Muscle of back (tissue), 13 donors: Measurements from ENCODE around the gene MCF2L2. TPM values are rescaled to one million over a fixed set of nuclear protein-coding genes. Genes with fewer than 3 reads are reported as not detected.
"Not testable (repeated sequence)": the region's sequence is repeated elsewhere in the genome, so short reads cannot be mapped to it uniquely, and the experiment has no call there.

Experiments used
- DNase-seq, 3 donors: peaks; one replicate each; pipeline versions ENCODE4 v3.0.0 to v3.0.0-alpha.2; 2013
- long read RNA-seq, 9 donors: transcript quantifications; one replicate each; lab custom pipeline, GENCODE V29; 2026
- polyA plus RNA-seq, 10 donors: library from polyadenylated mRNA; unstranded; fragments of 120-200 nt; gene quantifications; one replicate each; pipeline ENCODE4 v1.2.1, GENCODE V29; 2013; ENCODE audit not compliant: insufficient read length in 10 of 10

The MCF2L2 gene, protein sequence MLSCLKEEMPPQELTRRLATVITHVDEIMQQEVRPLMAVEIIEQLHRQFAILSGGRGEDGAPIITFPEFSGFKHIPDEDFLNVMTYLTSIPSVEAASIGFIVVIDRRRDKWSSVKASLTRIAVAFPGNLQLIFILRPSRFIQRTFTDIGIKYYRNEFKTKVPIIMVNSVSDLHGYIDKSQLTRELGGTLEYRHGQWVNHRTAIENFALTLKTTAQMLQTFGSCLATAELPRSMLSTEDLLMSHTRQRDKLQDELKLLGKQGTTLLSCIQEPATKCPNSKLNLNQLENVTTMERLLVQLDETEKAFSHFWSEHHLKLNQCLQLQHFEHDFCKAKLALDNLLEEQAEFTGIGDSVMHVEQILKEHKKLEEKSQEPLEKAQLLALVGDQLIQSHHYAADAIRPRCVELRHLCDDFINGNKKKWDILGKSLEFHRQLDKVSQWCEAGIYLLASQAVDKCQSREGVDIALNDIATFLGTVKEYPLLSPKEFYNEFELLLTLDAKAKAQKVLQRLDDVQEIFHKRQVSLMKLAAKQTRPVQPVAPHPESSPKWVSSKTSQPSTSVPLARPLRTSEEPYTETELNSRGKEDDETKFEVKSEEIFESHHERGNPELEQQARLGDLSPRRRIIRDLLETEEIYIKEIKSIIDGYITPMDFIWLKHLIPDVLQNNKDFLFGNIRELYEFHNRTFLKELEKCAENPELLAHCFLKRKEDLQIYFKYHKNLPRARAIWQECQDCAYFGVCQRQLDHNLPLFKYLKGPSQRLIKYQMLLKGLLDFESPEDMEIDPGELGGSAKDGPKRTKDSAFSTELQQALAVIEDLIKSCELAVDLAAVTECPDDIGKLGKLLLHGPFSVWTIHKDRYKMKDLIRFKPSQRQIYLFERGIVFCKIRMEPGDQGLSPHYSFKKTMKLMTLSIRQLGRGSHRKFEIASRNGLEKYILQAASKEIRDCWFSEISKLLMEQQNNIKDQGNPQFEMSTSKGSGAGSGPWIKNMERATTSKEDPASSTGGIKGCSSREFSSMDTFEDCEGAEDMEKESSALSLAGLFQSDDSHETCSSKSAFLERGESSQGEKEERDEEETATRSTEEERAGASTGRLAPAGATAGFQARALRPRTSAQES
- under 1 TPM; 0.16 to 0.65 (median 0.39) TPM for polyA plus RNA-seq
- long read RNA-seq, donor 1 = 0 reads
- long read RNA-seq, donor 2 = 0 reads
- long read RNA-seq, donor 3 = 0 reads
- long read RNA-seq, donor 4 = 0 reads
- long read RNA-seq, donor 5, partial matches to known transcripts = 18 of 18 reads
- long read RNA-seq, donor 5, other reads (novel, unspliced or antisense) = 0 of 18 reads
- long read RNA-seq, donor 6, partial matches to known transcripts = 29 of 29 reads
- long read RNA-seq, donor 6, other reads (novel, unspliced or antisense) = 0 of 29 reads
- long read RNA-seq, donor 7 = 0 reads
- long read RNA-seq, donor 8 = 0 reads
- long read RNA-seq, donor 9 = 0 reads

- DNase-seq = peak in 2 of 3 donors; percentile 28 to 65
Measured at GRCh38 chr3:183428447-183429211, at the start of gene MCF2L2. Gene MCF2L2 (minus strand): TSS chr3:183428619. CDS start chr3:183427977, 642 bp downstream.

GRCh38 chr3:183477801-183478456 lies 49.5 kb upstream of the MCF2L2 start:
- no peak for DNase-seq

- DNase-seq = not testable (repeated sequence)
Measured at GRCh38 chr3:183475764-183476162, 47.3 kb upstream of the MCF2L2 start.

DNA sequence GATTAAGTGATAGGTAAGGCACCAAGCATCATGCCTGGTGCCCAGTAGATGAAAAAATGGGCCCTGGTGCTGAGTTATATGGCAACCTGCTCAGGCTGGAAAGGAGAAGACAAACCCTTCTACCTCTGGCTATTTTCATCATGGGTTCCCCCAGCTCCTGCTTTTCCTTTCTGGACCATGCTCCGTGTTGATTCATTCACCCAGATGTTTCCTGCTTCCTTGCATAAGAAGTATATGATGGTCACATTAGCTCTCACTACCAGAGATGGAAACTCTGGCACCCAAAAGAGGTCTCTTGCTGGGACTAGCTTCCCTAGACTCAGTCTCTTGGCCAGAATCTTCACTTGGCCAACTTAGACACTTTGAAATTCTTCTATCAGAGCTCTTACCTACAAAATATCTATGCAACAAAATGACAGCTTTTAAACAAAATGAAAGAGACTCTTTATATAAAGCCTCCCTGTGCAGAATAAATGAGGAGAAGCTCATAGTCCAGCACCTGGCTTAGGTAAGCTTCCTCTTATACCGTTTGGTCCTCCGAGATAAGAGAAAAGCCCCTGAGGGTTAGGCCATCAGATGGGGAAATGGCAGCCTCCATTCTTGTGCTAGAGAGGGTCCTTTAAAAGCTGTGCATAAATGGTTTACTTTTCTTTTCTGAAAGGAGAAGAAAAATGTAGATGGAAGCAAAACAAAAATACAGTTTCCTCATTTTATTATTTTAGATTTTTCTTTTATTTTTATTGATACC lies 46.8 kb upstream of the MCF2L2 start:
- no peak for DNase-seq

GRCh38 chr3:183473969-183474368 lies 45.5 kb upstream of the MCF2L2 start:
- no peak for DNase-seq

DNA sequence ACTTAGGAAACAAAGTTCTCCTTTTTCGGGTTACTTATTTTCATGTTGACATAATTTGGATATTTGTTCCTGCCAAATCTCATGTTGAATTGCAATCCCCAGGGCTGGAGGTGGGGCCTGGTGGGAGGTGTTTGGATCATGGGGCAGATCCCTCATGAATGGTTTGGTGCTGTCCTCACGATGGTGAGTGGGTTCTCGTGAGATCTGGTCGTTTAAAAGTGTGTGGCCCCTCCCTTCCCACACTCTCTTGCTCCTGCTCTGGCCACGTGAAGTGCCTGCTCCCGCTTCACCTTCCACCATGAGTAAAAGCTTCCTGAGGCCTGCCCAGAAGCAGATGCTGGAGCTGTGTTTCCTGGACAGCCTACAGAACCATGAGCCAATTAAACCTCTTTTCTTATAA lies 43.7 kb upstream of the MCF2L2 start:
- no peak for DNase-seq

GRCh38 chr3:183468424-183468823 lies 40.0 kb upstream of the MCF2L2 start:
- no peak for DNase-seq

- no peak for DNase-seq
Measured at GRCh38 chr3:183466575-183466974, 38.2 kb upstream of the MCF2L2 start.

GRCh38 chr3:183465710-183466109 lies 37.3 kb upstream of the MCF2L2 start:
- not testable (repeated sequence) for DNase-seq

DNA sequence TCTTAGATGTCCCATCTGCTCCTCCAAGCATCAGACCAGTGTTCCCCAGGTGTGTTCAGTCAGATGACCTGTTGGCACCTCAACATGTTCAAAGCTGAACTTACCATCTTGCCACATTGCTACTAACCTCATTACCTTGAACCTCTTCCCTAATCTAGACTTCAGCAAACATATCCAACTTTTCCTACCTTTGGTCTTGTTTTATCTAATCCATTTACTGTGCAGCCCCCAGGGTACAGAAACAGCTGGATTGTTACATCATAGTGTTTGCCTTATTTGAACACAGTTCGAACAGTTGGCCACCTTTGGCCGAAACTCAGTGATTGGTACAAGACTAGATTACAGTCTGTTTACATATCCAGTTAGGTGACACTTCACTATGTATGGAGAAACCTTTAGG lies 36.1 kb upstream of the MCF2L2 start:
- DNase-seq = no peak

GRCh38 chr3:183460081-183461055 lies 31.9 kb upstream of the MCF2L2 start:
- no peak for DNase-seq

DNA sequence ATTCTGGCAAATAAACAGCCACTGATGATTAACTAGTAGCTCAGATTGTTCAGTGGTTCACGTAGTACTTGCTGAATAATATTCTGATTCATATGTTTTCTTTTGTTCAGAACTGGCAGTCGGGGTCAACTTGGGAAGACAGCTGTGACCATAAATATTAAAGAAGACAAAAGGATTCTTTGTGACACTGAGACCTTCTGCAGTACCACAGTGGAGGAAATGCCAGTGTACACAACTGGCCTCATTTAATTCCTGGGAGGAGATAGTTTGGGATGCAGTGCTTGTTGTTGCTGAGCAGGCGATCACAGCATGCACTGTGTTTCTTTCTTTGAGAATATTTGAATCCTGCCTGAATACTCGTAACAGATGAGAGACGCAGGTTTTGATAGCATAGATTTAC lies 26.7 kb upstream of the MCF2L2 start:
- DNase-seq = peak in 1 of 3 donors; percentile 27

DNA sequence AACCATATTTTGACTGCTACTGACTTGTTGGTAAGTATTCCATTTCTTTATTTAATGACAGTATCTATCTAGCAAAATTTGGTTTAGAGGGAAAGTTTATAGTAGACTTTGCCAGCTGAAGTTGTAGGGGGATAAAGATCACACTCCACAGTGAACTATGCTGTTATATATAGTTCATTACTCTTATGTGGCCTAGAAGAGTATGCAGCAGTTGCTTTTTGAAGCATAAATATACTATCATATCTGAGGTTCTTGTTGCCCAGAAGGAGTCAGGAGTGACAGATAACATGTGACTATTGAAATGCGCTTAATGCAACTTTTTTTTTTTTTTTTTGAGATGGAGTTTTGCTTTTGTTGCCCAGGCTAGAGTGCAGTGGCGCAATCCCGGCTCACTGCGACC lies 25.6 kb upstream of the MCF2L2 start:
- DNase-seq = no peak

DNA sequence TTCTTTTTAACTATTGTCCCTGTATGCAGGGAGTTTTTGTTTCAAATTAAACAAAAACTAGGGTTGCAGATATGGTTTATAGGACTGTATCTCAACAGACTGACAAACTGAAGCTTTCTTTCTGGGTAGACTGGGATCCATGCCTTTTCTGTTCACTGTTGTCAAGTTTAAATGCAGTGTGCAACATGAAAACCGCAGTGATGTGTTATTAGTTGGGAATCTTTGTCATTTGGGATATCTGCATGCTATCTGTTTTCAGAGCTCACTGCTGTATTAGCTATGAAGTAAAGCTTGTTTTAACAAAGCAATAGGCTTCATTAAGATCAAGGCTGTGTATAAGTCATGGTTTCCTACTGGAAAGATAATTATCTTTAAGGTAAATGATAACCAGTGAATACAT lies 21.4 kb upstream of the MCF2L2 start:
- DNase-seq = no peak

GRCh38 chr3:183449391-183449790 lies 21.0 kb upstream of the MCF2L2 start:
- DNase-seq = peak in 1 of 3 donors; percentile 34

GRCh38 chr3:183448369-183449128 lies 20.1 kb upstream of the MCF2L2 start:
- no peak for DNase-seq
